Fibroblast of mammary gland (primary cell): ENCODE measurements around the gene ALG14.

ENCODE experiments used
- DNase-seq: peaks from one replicate; pipeline ENCODE4 v3.0.0-alpha.2; 2010; ENCODE audit warnings: low read depth
- H3K4me3 ChIP-seq: 2 replicates; pipeline ENCODE4 v1.5.1; 2011; ENCODE audit warnings: low read depth, mild to moderate bottlenecking, low read length, moderate library complexity; ENCODE audit not compliant: control insufficient read depth
- TF ChIP-seq, protein P1 (sequence below): conservative IDR thresholded peaks from 2 replicates; pipeline ENCODE4 v1.5.1; 2011; ENCODE audit warnings: low read depth, low read length, inconsistent platforms; ENCODE audit not compliant: control insufficient read depth, insufficient read depth

Gene ALG14

GRCh38 chr1:94986783-94987182 lies 86.0 kb downstream of the ALG14 start:
- TF ChIP-seq, protein P1, sequence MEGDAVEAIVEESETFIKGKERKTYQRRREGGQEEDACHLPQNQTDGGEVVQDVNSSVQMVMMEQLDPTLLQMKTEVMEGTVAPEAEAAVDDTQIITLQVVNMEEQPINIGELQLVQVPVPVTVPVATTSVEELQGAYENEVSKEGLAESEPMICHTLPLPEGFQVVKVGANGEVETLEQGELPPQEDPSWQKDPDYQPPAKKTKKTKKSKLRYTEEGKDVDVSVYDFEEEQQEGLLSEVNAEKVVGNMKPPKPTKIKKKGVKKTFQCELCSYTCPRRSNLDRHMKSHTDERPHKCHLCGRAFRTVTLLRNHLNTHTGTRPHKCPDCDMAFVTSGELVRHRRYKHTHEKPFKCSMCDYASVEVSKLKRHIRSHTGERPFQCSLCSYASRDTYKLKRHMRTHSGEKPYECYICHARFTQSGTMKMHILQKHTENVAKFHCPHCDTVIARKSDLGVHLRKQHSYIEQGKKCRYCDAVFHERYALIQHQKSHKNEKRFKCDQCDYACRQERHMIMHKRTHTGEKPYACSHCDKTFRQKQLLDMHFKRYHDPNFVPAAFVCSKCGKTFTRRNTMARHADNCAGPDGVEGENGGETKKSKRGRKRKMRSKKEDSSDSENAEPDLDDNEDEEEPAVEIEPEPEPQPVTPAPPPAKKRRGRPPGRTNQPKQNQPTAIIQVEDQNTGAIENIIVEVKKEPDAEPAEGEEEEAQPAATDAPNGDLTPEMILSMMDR: no peak
- H3K4me3 ChIP-seq: no peak overlapping the region
- peak; percentile 90 for DNase-seq

- TF ChIP-seq, protein P1: no peak
- peak; percentile 94 for DNase-seq
Measured at GRCh38 chr1:94983171-94983739, 89.5 kb downstream of the ALG14 start.

DNA sequence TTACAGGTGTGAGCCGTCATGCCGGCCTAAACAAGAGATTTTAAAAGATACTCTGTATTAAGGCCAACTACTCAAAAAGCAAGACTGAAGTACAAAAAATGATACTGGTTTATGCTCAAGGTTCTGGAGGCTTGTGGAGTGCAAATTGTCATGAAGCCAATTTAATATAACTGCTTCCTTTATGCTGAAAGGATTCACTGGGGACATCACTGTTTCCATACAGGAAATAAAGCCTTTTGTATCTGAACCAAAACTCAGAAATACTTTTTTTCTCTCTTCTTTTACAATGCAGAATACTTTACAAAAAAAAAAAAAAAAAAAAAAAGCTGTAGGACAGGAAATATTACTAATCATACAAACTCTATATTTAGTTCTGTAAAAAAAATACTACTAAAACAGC lies 90.4 kb downstream of the ALG14 start:
- no peak for DNase-seq
- no peak overlapping the region for H3K4me3 ChIP-seq
- TF ChIP-seq, protein P1: no peak

More at GRCh38 chr1:94983171-94983739, 89.5 kb downstream of the ALG14 start:
- H3K4me3 ChIP-seq: no peak overlapping the region

DNA sequence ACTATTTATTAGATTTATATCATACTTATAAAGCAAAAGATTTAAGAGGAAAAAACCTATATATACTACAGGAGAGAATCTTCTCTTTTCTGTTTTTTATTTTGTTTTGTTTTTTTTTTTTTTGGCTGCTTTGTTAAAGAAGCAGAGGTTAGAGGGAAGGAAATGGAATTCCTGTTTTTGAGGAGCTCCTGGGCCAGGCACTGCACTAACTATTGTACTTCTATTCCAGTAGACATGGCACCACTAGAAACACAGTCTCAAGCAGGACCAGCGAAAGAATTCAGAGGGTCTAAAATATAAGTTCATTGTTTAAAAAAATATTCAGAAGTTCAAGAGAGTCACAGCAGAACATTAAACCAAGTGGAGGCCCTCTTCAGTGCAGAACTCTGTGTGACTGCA lies 91.2 kb downstream of the ALG14 start:
- TF ChIP-seq, protein P1: no peak
- DNase-seq: no peak
- no peak overlapping the region for H3K4me3 ChIP-seq

GRCh38 chr1:94980582-94981574 lies 91.9 kb downstream of the ALG14 start:
- TF ChIP-seq, protein P1: no peak
- DNase-seq: peak; percentile 72
- no peak overlapping the region for H3K4me3 ChIP-seq

DNA sequence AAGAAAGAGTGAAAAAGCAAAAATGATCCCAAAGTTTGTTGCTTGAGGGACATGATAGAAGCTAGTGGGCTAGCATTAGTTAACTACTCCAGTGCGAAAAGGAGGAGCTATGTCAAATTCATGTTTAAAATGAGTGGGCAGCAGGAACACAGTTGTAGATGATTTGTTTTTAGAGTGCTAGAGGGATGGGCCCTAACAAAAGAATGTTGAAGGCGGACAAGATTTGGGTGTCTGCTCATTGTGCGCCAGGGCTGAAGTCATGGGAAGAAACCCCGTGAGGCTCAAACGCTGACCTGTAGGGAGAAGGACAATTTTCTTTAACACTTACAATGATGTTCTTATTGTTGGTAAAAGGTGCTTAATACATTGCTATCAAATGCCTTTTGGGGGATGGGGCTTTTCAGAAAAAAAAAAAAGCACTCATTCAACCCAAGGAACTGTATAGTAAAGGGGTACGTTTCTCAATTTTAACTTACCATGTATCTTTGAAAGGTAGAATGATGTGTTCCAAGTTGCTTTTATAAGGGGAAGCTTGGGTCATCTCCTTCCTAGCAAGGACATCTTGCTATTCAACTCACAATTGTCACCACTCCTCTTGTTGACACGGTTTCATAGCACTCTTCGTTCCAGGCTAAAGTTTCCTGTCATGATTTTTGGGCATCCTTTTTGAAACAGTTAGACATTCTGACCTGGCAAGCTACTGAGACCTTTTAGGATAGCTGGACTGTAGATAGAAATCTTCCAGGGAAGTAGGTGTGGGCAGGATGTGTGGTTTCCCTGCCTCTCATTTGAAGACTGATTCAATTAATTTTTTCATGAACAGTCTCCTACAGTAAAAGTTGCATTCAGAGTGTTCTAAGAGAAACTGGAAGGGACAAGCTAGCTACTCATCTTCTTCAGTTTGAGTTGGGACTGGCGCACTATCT lies 92.8 kb downstream of the ALG14 start:
- no peak for DNase-seq
- H3K4me3 ChIP-seq: no peak overlapping the region
- TF ChIP-seq, protein P1: no peak
